Mucosa of gallbladder (tissue), 1 donor: Measurements from ENCODE around the gene MAPKAPK5. TPM values are rescaled to one million over a fixed set of nuclear protein-coding genes. Genes with fewer than 3 reads are reported as not detected.
"Not testable (repeated sequence)": the region's sequence is repeated elsewhere in the genome, so short reads cannot be mapped to it uniquely, and the experiment has no call there.

Experiments
- DNase-seq: peaks from one replicate; pipeline ENCODE4 v3.0.0-alpha.2; 2020; ENCODE audit warnings: low spot score
- total RNA-seq: library from RNA; stranded (reverse); gene quantifications from one replicate; pipeline ENCODE4 v1.2.1, GENCODE V29; 2021
- donor health status: DM: no; HTN: no; CAD: no.

MAPKAPK5 gene, protein sequence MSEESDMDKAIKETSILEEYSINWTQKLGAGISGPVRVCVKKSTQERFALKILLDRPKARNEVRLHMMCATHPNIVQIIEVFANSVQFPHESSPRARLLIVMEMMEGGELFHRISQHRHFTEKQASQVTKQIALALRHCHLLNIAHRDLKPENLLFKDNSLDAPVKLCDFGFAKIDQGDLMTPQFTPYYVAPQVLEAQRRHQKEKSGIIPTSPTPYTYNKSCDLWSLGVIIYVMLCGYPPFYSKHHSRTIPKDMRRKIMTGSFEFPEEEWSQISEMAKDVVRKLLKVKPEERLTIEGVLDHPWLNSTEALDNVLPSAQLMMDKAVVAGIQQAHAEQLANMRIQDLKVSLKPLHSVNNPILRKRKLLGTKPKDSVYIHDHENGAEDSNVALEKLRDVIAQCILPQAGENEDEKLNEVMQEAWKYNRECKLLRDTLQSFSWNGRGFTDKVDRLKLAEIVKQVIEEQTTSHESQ
- 35.8 TPM for total RNA-seq

DNA sequence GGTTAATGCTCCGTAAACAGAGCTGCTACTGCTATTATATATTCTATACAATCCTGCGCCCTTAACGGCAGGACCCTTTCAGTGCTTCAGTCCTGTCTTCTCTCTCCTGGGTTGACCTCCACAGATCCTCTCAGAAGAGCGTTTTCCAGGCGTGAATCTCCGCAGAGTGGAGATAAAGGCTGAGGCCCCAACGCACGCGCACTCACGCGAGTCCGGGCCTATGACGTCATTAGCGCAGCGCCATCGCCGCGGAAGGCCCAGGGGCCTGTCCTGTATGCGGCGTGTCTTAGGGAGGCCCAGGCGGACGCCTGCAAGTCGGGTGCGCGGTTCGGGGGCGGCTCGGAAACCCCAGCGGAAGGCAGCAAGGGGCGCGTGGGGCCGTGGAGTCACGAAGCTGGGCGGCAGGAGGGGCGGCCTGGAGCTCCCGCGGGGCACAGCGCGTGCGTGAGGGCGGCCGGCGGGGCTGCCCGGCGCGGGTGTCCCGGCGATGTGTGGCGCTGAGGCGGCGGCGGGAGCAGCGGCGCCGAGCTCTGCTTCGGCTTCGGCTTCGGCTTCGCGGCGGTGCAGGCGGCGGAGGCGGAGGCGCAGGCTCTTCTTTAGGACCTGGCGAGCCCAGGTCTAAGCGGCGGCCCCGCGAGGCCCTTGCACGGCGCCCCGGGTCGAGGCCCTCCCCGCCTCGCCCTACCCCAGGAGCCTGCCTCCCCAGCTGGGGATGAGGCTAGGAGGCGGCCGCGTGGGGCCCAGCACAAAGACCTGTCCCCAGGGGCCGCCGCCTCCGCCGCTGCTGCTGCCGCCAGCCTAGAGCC lies at the start of gene MAPKAPK5:
TSS of gene MAPKAPK5 (plus strand) at position 479 of the 806 bp plus-strand sequence. CDS start 506 bp downstream, outside the sequence.
- peak; percentile 97 for DNase-seq

DNA sequence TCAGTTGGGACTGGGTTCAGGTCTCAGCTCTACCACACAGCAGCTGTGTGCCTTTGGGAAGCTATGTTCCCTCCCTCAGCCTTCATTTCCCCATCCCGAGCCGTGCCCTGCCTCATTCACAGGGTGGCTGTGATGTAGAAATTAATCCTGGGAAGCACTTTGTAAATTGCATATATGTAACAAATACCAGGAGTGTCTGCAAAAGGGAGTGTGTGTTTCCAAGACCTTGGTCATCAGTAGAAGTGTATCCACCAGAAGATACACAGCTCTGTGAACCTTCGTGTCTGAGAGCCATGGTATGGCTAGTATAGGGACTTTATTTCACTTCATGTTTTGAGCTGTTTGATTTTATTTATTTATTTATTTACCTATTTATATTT lies 49.2 kb upstream of the MAPKAPK5 start:
- DNase-seq, result no peak

DNA sequence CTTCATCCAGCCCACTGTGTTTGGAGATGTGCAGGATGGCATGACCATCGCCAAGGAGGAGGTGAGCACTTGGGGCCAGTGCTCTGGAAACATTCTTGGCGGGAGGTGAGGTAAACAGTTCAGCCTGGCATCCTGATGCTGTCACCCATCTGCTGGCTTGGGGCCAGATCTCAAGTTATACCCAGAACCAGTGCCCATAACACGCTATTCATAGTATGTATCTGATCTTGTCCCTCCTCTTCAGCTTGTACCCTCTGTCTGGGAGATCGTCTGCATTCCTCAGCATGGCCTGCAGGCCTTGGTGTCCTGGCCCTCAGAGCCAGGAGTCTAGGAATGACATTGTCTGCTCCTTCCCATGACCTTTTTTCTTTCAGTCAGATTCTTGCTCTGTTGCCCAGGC lies 43.8 kb upstream of the MAPKAPK5 start:
- no peak for DNase-seq

DNA sequence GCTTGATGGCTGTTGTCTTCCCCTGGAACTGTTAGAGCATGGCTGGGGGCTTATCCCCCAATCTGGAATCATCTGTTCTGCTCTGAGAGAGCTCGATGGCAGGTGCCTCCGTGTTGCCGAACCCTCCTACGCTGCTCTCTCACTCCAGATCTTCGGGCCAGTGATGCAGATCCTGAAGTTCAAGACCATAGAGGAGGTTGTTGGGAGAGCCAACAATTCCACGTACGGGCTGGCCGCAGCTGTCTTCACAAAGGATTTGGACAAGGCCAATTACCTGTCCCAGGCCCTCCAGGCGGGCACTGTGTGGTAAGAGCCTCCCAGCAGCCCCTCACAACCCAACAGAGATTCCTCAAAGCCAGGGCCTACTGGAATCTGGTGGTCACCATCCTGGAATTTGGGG lies 42.3 kb upstream of the MAPKAPK5 start:
- no peak for DNase-seq

DNA sequence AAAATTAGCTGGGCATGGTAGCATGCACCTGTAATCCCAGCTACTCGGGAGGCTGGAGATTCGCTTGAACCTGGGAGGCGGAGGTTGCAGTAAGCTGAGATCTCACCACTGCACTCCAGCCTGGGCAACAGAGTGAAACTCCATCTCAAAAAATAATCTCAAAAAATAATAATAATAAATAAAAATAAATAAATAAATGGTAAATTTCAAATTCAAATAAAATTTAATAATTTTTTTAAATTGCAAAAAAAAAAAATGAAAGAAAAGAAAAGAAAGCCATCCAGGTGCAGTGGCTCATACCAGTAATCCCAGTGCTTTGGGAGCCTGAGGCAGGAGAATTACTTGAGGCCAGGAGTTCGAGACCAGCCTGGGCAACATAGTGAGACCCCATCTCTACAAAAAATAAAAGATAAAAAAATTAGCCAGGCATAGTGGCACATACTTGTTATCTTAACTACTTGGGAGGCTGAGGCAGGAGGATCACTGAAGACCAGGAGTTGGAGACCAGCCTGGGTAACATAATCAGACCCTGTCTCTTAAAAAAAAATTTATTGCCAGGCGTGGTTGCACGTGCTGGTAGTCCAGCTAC lies 38.9 kb upstream of the MAPKAPK5 start:
- no peak for DNase-seq

DNA sequence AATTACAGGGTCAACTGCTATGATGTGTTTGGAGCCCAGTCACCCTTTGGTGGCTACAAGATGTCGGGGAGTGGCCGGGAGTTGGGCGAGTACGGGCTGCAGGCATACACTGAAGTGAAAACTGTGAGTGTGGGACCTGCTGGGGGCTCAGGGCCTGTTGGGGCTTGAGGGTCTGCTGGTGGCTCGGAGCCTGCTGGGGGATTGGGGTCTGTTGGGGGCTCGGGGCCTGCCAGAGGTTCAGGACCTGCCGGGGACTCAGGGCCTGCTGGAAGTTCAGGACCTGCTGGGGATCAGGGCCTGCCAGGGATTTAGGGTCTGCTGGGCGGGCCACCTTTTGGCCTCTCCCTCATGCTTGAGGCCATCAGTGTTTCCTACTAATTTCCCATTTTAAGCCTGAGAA lies 38.2 kb upstream of the MAPKAPK5 start:
- DNase-seq, result no peak

DNA sequence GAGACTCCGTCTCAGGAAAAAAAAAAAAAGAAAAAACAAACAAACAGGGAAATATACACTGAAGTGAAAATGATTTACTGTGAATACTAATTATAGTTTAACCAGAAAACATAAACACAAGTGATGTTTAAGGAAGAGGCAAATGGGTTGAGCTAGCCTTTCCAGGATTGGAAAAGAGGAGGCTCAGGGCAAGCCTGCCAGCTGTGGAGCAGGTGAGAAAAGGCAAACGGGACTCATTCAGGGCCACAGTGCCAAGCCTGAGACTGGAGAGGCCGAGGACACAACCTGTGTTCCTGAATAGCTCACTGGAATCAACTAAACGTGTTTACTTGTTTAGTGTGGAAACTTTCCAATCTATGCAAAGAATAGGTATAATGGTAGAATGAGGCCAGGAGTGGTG lies 35.7 kb upstream of the MAPKAPK5 start:
- no peak for DNase-seq

DNA sequence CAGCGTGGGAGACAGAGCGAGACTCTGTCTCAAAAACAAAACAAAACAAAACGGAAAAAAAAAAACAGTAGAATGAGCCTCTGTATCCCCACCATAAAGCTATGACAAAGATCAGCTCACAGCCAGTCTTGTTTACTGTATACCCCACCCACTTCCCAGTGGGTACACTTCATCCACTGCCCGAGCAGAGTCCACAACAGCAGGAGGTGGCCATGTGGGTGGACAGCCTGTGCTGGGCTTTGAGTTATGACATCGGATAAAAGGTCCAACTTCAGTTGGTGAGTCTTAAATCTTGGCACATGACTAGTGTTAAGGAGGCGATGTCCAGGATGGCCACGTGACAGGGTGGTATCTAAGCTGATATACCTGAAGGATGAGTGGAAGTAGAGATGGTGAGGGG lies 34.8 kb upstream of the MAPKAPK5 start:
- no peak for DNase-seq

DNA sequence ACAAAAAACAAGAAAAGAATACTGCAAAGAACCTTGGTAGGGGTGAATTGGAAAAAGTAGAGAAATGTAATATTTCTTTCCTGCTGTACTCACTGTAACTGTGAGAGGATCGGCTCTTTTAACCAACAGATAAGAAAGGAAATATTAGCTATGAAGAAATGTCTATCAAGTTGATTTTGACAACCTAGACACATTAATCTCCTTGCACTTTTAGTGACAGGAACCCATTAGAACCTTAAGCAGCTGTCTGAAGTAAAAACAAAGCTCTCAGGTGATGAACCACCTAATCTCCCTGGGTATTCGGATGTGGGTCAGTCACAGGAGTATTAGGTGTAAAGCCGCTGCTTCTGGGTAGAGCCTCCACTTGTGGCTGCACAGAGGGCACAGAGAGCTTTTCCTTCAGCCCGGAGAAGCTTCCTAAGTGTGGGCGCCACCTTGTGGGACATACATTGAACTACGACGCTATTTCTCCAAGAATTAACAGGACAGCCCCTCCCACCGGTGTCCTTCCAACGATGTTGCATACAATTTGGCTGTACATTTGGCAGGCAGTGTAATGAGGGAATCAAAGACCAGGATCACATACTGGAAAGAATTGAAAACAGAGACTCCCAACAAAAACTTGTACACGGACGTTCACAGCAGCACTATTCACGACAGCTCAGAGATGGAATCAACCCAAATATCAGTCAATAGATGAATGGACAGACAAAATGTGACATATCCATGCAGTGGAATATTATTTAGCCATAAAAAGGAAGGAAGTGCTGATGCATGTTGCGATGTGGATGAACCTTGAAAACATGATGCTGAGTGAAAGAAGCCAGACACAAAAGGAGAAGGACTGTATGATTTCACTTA lies 28.9 kb upstream of the MAPKAPK5 start:
- DNase-seq, result peak; percentile 78

DNA sequence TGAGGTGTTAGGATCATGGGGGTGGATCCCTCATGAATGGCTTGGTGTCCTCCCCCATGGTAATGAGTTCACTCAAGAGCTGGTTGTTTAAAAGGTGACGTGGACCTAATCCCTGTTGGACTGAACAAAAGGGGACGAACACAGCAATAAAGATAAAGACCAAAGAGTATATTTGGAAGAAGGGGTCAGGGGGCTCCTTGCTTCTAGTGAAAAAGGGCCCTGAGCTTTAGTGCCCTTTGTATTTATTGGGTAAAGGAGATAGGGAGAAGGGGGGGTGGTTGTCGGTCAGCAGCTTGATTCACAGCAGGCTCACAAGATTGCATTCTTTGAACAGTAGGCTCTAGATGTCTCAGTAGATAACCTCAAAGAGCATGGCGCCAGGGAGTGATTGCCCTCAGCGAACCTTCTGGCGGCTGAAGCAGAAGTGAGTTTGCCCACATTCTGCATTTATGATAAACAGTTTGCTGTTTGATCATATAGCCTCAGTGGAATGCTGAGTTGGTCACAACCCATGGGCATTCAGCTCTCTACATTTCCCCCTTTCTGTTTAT lies 25.9 kb upstream of the MAPKAPK5 start:
- DNase-seq, result no peak

DNA sequence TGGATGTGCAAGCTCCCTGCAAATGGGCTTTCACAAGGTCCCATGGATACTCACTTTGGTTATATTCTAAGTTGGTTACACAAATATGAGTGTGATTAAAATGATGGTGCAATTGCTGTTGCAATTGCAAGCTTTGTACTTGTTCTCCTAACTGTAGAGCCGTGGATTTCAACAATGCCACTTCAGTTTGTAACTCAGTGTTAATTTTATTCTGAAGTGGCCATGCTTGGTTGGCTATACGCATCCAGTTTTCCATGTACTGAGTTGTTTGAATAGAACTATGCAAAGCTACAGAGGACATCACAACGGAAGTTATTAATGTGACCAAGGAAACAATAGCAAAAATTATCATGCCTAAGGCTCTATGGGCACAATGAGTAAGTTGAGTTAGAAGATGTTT lies 25.1 kb upstream of the MAPKAPK5 start:
- not testable (repeated sequence) for DNase-seq

DNA sequence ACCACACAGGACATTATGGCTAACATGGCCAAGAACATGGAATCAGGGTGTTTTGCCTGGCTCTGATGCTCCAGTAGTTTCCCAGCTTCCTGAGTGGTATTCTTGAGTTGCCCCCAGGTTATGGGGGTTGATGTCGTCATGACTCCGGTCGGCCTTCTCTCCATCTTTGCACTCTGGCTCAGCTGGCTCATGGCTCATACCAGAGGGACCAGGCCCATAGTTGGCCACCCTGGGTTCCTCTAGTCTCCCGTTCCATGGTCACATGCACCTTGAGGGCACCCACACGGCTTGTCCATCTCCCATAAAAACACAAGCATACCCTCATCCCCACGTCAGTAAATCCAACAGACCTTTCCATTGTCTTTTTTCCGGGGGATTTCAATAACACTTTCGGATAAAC lies 23.7 kb upstream of the MAPKAPK5 start:
- no peak for DNase-seq

DNA sequence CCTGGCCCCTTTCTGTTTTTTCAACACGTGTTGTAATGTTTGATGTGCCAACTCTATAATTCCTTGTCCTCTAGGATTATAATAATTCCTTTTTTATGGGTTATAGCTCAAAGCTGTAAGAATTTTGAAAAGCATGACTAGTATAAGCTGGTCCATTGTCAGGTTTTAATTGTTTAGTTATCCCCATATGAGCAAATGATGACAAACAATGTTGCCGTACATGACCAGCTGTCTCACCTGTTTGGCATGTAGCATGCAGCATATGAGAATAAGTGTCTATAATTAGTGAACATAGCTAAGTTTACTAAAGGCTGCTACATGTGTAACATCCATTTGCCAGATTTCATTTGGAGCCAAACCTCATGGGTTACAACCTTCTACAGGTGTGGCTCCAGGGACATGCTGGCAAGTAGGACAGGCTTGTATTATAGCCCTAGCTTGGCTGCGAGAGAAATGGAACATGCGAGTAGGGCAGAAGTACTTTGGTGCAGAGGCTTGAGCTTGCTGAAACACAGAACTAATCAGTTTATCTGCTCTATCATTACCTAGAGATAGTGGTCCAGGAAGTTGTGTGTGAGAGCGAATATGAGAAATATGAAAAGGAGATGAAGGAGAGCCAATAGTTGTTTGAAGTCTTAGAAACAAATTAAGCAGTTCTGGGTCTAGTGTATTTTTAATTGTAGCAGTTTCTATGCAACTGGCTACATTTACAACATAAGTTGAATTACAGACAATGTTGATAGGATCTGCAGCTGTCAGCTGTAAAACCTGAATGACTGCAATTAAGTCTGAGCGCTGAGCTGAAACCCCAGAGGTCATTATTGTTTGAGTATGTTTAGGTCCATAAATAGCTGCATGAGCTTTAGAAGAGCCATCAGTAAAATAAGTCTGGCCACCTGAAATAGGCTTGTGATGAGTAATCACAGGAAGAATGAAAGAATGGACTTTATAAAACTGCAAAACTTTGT lies 22.6 kb upstream of the MAPKAPK5 start:
- no peak for DNase-seq

DNA sequence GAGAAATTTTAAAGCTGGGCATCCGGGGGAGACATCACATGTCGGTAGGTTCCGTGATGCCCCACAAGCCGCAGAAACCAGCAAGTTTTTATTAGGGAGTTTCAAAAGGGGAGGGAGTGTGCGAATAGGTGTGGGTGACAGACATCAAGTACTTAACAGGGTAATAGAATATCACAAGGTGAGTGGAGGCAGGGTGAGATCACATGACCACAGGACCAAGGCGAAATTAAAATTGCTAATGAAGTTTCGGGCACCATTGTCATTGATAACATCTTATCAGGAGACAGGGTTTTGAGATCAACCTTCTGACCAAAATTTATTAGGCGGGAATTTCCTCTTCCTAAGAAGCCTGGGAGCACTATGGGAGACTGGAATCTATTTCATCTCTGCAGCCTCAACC lies 21.2 kb upstream of the MAPKAPK5 start:
- not testable (repeated sequence) for DNase-seq

DNA sequence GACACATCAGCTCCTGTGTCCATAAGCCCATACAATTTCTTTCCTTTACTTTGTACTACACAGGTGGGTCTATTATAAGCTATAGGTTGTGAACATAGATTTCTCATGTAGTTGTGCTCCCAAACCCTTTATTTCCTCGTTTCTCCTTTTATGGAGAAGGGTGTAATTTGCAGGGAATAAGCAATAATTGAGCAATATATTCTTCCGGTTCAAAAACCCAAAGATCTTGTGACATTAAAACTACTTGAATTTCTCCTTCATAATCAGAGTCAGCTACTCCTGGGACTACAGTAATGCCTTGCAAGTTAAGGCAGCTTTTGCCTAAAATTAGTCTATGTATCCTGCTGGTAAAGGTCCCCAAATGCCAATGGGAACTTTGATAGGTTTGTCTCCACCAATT lies 19.1 kb upstream of the MAPKAPK5 start:
- no peak for DNase-seq

DNA sequence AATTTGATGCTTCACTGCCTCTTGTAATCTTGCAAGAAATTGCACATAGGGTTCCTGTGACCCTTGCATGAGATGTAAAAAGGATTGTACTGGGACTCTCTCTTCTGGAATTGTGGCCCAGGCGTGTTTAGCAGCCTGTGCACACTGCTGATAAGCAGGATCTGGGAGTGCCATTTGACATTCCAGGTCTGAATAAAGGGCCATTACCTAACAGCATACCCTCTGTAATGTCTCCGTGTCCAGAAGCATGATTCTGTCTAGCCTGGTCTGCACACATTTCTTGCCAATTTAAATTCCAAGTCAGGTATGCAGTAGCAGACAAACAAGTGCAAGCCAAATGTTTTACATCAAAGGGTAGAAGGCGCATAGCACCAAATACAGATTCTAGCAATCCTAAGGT lies 18.1 kb upstream of the MAPKAPK5 start:
- no peak for DNase-seq

DNA sequence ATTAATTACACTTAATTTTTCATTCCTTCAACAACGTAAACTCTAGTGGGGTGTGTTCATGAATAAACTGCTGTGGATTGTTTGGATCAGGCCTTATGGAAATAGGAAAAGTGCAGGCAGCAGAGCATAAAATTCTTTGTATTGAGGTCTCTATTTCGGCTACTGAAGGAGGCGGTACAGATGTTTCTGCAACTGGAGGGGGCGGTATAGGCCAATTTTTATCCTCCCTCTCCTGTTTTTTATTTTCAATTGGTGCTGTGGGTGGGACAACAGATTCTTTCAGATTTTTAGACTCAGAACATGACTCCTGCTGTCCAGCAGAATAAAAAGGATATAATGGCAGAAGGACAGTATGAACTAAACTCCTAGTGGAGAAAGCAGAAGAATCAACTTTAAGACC lies 17.7 kb upstream of the MAPKAPK5 start:
- DNase-seq, result not testable (repeated sequence)

DNA sequence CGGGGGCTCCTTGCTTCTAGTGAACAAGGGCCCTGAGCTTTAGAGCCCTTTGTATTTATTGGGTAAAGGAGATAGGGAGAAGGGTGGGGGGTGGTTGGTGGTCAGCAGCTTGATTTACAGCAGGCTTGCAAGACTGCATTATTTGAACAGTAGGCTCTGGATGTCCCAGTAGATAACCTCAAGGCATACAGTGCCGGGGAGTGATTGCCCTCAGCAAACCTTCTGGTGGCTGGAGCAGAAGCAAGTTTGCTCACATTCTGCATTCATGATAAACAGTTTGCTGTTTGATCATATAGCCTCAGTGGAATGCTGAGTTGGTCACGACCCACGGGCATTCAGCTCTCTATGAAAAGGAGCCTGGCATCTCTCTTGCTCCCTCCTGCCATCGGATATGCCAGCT lies 16.5 kb upstream of the MAPKAPK5 start:
- DNase-seq, result no peak

DNA sequence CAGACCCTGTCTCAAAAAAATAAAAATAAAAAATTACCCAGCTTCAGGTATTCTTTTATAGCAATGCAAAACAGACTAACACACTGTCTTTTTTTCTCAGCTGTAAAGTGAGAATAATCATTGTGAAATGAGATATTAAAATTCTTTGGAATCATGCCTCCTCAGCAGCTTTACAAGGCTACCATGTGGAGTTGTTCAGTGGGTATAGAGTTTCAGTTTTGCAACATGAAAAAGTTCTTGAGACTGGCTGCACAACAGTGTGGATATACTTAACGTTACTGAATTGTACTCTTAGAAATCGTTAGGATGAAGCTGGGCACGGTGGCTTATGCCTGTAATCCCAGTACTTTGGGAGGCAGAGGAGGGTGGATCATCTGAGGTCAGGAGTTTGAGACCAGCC lies 15.7 kb upstream of the MAPKAPK5 start:
- DNase-seq, result no peak

DNA sequence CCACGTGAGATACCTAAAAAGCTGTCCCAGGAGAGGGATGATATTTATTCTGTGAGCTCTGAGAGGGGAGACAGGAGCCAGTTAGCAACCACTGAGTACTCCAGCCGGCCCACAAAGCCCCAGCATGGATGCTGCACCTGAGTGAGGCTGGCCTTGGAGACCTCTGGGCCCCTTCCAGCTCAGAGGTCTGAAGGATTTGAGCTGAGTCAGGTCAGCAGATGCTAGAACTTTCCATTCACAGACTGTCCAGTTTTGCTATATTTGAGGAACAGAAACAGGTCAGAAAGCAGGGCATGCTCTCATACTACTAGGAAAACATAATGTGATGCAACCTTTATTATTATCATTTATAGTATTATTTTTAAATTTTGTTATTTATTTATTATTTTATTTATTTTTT lies 15.0 kb upstream of the MAPKAPK5 start:
- no peak for DNase-seq
